GM12875 (cell line): ENCODE data around the gene LCMT2.

Experiments
- H3K4me3 ChIP-seq: one replicate; pipeline ENCODE4 v1.5.1; 2011; ENCODE audit warnings: low read depth, low read length, control low read depth
- CTCF ChIP-seq: IDR thresholded peaks from 2 replicates; pipeline ENCODE4 v1.5.1; 2011; ENCODE audit warnings: low read depth, mild to moderate bottlenecking, control low read depth, inconsistent platforms, low read length, moderate library complexity, borderline replicate concordance; ENCODE audit not compliant: insufficient read depth

Gene LCMT2

GRCh38 chr15:43329960-43330779 lies at the start of gene LCMT2:
LCMT2 (minus strand) TSS chr15:43330573; CDS start chr15:43330489, 84 bp downstream.
- TF ChIP-seq CTCF, result no peak
- peak within 1 kb of the TSS; percentile 81 for H3K4me3 ChIP-seq

- H3K4me3 ChIP-seq, result no peak overlapping the region
- no peak for TF ChIP-seq CTCF
Measured at GRCh38 chr15:43378601-43379000, 48.2 kb upstream of the LCMT2 start.

GRCh38 chr15:43376017-43376705 lies 45.8 kb upstream of the LCMT2 start:
- peak; percentile 72; the same call in 1 of the 2 replicates for TF ChIP-seq CTCF
- no peak overlapping the region for H3K4me3 ChIP-seq

- peak within 1 kb of the TSS; percentile 91 for H3K4me3 ChIP-seq
- peak; percentile 61 for TF ChIP-seq CTCF
Measured at GRCh38 chr15:43370975-43371974, 40.9 kb upstream of the LCMT2 start, which contains the start of the genes TUBGCP4 and ZSCAN29. TUBGCP4 (plus strand) TSS chr15:43371101; CDS start chr15:43371355, 254 bp downstream. ZSCAN29 (minus strand) TSS chr15:43371043; CDS start chr15:43369913, 1,130 bp downstream.

- peak overlapping the region; percentile 91 for H3K4me3 ChIP-seq
- no peak for TF ChIP-seq CTCF
Measured at GRCh38 chr15:43370310-43370974, 40.1 kb upstream of the LCMT2 start.

GRCh38 chr15:43361313-43361903 lies 31.0 kb upstream of the LCMT2 start:
- H3K4me3 ChIP-seq, result no peak overlapping the region
- TF ChIP-seq CTCF, result no peak
